HFF-Myc (cell line): ENCODE measurements around the gene MARK1.
"Not testable (repeated sequence)": the region's sequence is repeated elsewhere in the genome, so short reads cannot be mapped to it uniquely, and the experiment has no call there.

Source experiments
- DNase-seq: peaks from one replicate; pipeline ENCODE4 v3.0.0-alpha.2; 2011; ENCODE audit warnings: low read depth; ENCODE audit errors: extremely low read depth
- H3K4me3 ChIP-seq: replicated peaks from 2 replicates; pipeline ENCODE4 v1.5.1; 2011; ENCODE audit warnings: low read depth, mild to moderate bottlenecking, control low read depth, low read length
- CTCF ChIP-seq: IDR thresholded peaks from 2 replicates; pipeline ENCODE4 v1.5.1; 2012; ENCODE audit warnings: mild to moderate bottlenecking, low read depth, low read length, control low read depth; ENCODE audit errors: missing control alignments

The MARK1 gene

DNA sequence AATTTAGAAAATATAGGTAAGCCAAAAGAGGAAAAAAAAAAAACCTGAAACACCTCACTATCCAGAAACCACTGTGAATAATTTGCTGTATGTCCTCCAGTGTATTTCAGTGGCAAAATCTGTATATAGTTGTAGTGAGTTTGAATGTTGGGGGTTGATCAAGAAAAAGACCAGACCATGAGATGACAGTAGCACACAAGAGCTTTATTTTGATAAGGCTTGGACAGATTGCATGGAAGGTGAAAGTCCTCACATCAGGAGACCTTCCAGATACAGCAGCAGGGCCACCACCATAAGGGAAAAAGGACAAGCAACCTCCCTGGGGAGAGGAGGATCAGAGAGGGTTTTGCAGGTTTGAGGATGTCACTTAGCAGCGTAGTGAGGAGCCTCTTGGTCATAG, 146.0 kb downstream of the MARK1 start:
- no peak for TF ChIP-seq CTCF

GRCh38 chr1:220677251-220677650, 149.3 kb downstream of the MARK1 start:
- TF ChIP-seq CTCF, result no peak
- DNase-seq, result no peak
- no peak overlapping the region for H3K4me3 ChIP-seq

More for the DNA sequence above, 146.0 kb downstream of the MARK1 start:
- no peak for DNase-seq
- H3K4me3 ChIP-seq, result no peak overlapping the region

DNA sequence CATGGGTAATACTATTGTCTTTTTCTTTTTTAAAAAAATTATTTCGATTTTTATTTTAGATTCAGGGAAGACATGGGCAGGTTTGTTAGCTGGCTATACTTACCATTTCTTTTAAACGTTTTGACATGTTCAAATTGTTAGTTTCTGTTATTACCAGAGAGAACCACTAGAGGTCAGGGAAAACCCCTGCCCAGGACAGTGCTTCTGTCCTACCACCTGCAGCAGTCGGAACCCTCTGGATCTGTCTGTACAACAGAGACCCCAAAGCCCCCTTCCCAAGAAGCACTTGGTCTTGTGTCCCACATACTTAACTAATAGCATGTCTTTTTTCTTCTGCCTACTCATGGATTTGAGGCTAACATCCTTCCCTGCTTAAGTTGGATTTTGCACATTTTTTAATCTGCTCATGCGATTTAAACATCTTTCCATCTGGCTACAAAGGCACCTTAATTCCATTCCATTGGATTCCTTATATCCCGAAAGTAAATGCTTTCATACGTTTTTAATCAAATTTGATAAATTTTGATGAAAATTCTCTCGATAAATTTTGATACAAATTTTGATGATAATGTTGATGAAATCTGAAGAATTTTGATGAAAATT, 152.2 kb downstream of the MARK1 start:
- DNase-seq, result no peak
- TF ChIP-seq CTCF, result peak; percentile 68
- no peak overlapping the region for H3K4me3 ChIP-seq

GRCh38 chr1:220681220-220681880, 153.4 kb downstream of the MARK1 start:
- no peak for DNase-seq
- no peak overlapping the region for H3K4me3 ChIP-seq
- no peak for TF ChIP-seq CTCF

- TF ChIP-seq CTCF, result no peak
- no peak overlapping the region for H3K4me3 ChIP-seq
- no peak for DNase-seq
Observed at GRCh38 chr1:220682901-220683576, 155.1 kb downstream of the MARK1 start.

DNA sequence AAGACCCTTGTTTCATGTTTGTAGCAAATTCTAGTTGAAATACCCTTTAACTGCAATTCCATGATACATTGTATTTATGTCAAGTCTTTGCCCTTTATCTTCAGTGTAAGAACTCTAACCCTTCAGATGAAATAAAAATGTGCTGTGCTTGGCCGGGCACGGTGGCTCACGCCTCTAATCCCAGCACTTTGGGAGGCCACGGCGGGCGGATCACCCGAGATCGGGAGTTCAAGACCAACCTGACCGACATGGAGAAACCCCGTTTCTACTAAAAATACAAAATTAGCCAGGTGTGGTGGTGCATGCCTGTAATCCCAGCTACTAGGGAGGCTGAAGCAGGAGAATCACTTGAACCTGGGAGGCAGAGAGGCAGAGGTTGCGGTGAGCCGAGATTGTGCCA, 155.8 kb downstream of the MARK1 start:
- not testable (repeated sequence) for DNase-seq, H3K4me3 ChIP-seq

- H3K4me3 ChIP-seq, result no peak overlapping the region
- DNase-seq, result no peak
- no peak for TF ChIP-seq CTCF
Observed at GRCh38 chr1:220684890-220685289, 157.0 kb downstream of the MARK1 start.
